Measurements from ENCODE around the gene OR7G2. TPM values are rescaled to one million over a fixed set of nuclear protein-coding genes. Genes with fewer than 3 reads are reported as not detected.

OR7G2 gene
- polyA plus RNA-seq, 2 of the 4 experiments (the other 2 are of a cell fraction) = not detected

GRCh38 chr19:9075064-9075949, 32.0 kb downstream of the OR7G2 start (continued):
- TF ChIP-seq ZNF302 (CRISPR knock-in tag; IDR thresholded peaks at IDR 0.05) = peak; percentile 99
- peak; percentile 98 for TF ChIP-seq HOXA7 (CRISPR knock-in tag; IDR thresholded peaks at IDR 0.05)
- TF ChIP-seq CHD4 (IDR thresholded peaks at IDR 0.05; ENCODE audit: borderline replicate concordance) = no peak
- TF ChIP-seq FOSB (CRISPR knock-in tag; IDR thresholded peaks at IDR 0.05) = peak; percentile 95; the same call in 1 of the 2 replicates
- TF ChIP-seq ATOH8 (CRISPR knock-in tag; IDR thresholded peaks at IDR 0.05; ENCODE audit: low read depth) = peak; percentile 99
- TF ChIP-seq CBX8 (IDR thresholded peaks at IDR 0.05) = no peak
- TF ChIP-seq ELK1 (IDR thresholded peaks at IDR 0.05; ENCODE audit: low read depth, low read length) = no peak
- TF ChIP-seq HMGXB4 (CRISPR knock-in tag; IDR thresholded peaks at IDR 0.05; ENCODE audit: borderline replicate concordance) = peak; percentile 95
- peak; percentile 97 for TF ChIP-seq ZSCAN20 (CRISPR knock-in tag; IDR thresholded peaks at IDR 0.05)
- peak; percentile 82 to 95 for TF ChIP-seq JUN (IDR thresholded peaks at IDR 0.05)
- TF ChIP-seq TFCP2L1 (CRISPR knock-in tag; IDR thresholded peaks at IDR 0.05) = peak; percentile 88
- peak; percentile 98 for TF ChIP-seq HEYL (CRISPR knock-in tag; IDR thresholded peaks at IDR 0.05)
- TF ChIP-seq EP300 (IDR thresholded peaks at IDR 0.05) = peak; percentile 72 to 87; a peak in 3 of 5 replicates
- no peak for TF ChIP-seq ZC3H11A (IDR thresholded peaks at IDR 0.05)
- TF ChIP-seq REST (IDR thresholded peaks at IDR 0.05) = no peak
- TF ChIP-seq CEBPB (IDR thresholded peaks at IDR 0.05) = peak in 1 of 2 experiments; percentile 62; a peak in 2 of 4 replicates
- peak; percentile 71 for TF ChIP-seq PBX3 (IDR thresholded peaks at IDR 0.05)
- TF ChIP-seq HOXB5 (CRISPR knock-in tag; IDR thresholded peaks at IDR 0.05) = peak; percentile 99
- TF ChIP-seq MYC (IDR thresholded peaks at IDR 0.05; ENCODE audit: borderline replicate concordance, low read length) = no peak; the same call in 1 of the 2 replicates
- TF ChIP-seq RCOR1 (IDR thresholded peaks at IDR 0.05; ENCODE audit: low read depth, low read length) = no peak
- TF ChIP-seq ESRRA (IDR thresholded peaks at IDR 0.05; ENCODE audit: borderline replicate concordance, low read length) = no peak
- no peak for TF ChIP-seq RNF2 (IDR thresholded peaks at IDR 0.05; ENCODE audit: borderline replicate concordance, low read depth)
- TF ChIP-seq GATA3 (IDR thresholded peaks at IDR 0.05; ENCODE audit: borderline replicate concordance) = peak; percentile 93
- TF ChIP-seq HES2 (IDR thresholded peaks at IDR 0.05) = no peak
- no peak for TF ChIP-seq CHD2 (IDR thresholded peaks at IDR 0.05; ENCODE audit: low read length, partially characterized antibody)
- TF ChIP-seq RFX5 (IDR thresholded peaks at IDR 0.05) = no peak
- TF ChIP-seq RAD21 (conservative IDR thresholded peaks at IDR 0.05 in 1 of 2, IDR thresholded peaks at IDR 0.05 in 1 of 2) = peak in 1 of 2 experiments; percentile 61; a peak in 3 of 5 replicates
- peak; percentile 86; the same call in 1 of the 2 replicates for TF ChIP-seq MAX (IDR thresholded peaks at IDR 0.05)
